ENCODE data around the gene SCO2.

Gene SCO2

GRCh38 chr22:50529416-50529896, 4.1 kb upstream of the SCO2 start:
- H3K9me3 Mint-ChIP-seq: no peaks in the 10 kb centered on the region
- H3K4me3 Mint-ChIP-seq: peak overlapping the region; percentile 42
- H3K4me1 Mint-ChIP-seq: peaks cover 46% of the 10 kb centered on the region
- H3K36me3 Mint-ChIP-seq: peaks cover 4% of the 10 kb centered on the region
- peak overlapping the region; percentile 30 for H3K27ac Mint-ChIP-seq
- no peaks in the 10 kb centered on the region for H3K27me3 Mint-ChIP-seq

GRCh38 chr22:50528682-50529415, 3.5 kb upstream of the SCO2 start:
- H3K4me3 Mint-ChIP-seq: peak overlapping the region; percentile 61
- H3K27me3 Mint-ChIP-seq: no peaks in the 10 kb centered on the region
- no peak overlapping the region for H3K27ac Mint-ChIP-seq
- peaks cover 42% of the 10 kb centered on the region for H3K4me1 Mint-ChIP-seq
- no peaks in the 10 kb centered on the region for H3K9me3 Mint-ChIP-seq
- peaks cover 5% of the 10 kb centered on the region for H3K36me3 Mint-ChIP-seq

DNA sequence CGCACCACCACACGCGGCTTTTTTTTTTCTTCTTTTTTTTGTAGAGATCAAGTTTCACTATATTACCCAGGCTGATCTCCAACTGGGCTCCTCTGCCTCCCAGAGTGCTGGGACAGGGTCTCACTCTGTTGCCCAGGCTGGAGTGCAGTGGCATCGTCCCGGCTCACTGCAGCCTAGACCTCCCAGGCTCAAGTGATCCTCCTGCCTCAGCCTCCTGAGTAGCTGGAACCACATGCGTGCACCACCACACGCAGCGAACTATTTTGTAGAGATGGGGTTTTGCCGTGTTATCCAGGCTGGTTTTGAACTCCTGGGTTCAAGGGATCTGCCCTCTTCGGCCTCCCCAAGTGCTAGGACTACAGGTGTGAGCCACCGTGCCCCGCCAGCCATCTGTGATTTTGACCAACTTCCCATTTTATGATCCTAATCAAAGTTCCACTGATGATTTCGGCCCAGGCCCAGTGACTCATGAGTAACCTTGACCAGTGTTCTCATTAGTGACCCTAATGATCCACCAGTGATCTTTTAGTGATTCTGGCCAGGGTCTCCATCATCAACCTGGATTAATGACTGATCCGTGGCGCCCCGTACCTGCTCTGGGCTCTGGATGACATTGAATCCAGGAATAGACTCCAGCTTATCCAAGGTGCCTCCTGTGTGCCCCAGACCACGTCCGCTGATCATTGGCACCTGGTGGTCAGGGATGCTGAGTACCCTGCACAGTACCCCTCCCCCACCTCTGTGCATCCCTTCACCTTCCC, 2.7 kb upstream of the SCO2 start:
- peaks cover 35% of the 10 kb centered on the region for H3K4me1 Mint-ChIP-seq
- H3K27me3 Mint-ChIP-seq: no peaks in the 10 kb centered on the region
- no peaks in the 10 kb centered on the region for H3K9me3 Mint-ChIP-seq
- peak overlapping the region; percentile 68 for H3K27ac Mint-ChIP-seq
- peak overlapping the region; percentile 74 for H3K4me3 Mint-ChIP-seq
- peaks cover 5% of the 10 kb centered on the region for H3K36me3 Mint-ChIP-seq

GRCh38 chr22:50526834-50527801, 1.7 kb upstream of the SCO2 start:
- peak overlapping the region; percentile 65 for H3K27ac Mint-ChIP-seq
- no peaks in the 10 kb centered on the region for H3K9me3 Mint-ChIP-seq
- H3K4me1 Mint-ChIP-seq: peaks cover 28% of the 10 kb centered on the region
- H3K27me3 Mint-ChIP-seq: no peaks in the 10 kb centered on the region
- peaks cover 5% of the 10 kb centered on the region for H3K36me3 Mint-ChIP-seq
- H3K4me3 Mint-ChIP-seq: peak overlapping the region; percentile 74

- peaks cover 5% of the 10 kb centered on the region for H3K36me3 Mint-ChIP-seq
- H3K4me3 Mint-ChIP-seq: peak overlapping the region; percentile 74
- no peaks in the 10 kb centered on the region for H3K9me3 Mint-ChIP-seq
- peak overlapping the region; percentile 35 for H3K27ac Mint-ChIP-seq
- no peaks in the 10 kb centered on the region for H3K27me3 Mint-ChIP-seq
- peaks cover 28% of the 10 kb centered on the region for H3K4me1 Mint-ChIP-seq
Observed at GRCh38 chr22:50526108-50526833, 873 bp upstream of the SCO2 start.

DNA sequence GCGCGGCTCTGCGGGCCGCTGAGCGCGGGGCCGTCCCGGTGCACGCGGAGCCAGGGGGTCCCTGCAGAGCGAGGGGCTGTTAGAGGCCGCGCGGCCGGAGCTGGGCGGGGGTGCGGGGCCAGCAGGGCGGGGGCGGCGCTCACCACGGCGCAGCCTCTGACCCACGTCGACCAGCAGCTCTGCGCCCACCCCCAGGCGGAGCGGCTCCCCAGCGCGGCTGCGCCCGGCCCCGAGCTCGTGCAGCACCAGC, 385 bp upstream of the SCO2 start:
- H3K27ac Mint-ChIP-seq: peak overlapping the region; percentile 83
- H3K4me3 Mint-ChIP-seq: peak overlapping the region; percentile 97
- peaks cover 5% of the 10 kb centered on the region for H3K36me3 Mint-ChIP-seq
- no peaks in the 10 kb centered on the region for H3K9me3 Mint-ChIP-seq
- H3K27me3 Mint-ChIP-seq: no peaks in the 10 kb centered on the region
- peaks cover 28% of the 10 kb centered on the region for H3K4me1 Mint-ChIP-seq

GRCh38 chr22:50524676-50525103, 708 bp downstream of the SCO2 start:
- peaks cover 28% of the 10 kb centered on the region for H3K4me1 Mint-ChIP-seq
- H3K9me3 Mint-ChIP-seq: no peaks in the 10 kb centered on the region
- H3K4me3 Mint-ChIP-seq: peak overlapping the region; percentile 97
- peaks cover 5% of the 10 kb centered on the region for H3K36me3 Mint-ChIP-seq
- peak overlapping the region; percentile 79 for H3K27ac Mint-ChIP-seq
- H3K27me3 Mint-ChIP-seq: no peaks in the 10 kb centered on the region

GRCh38 chr22:50523806-50524675, 1.4 kb downstream of the SCO2 start:
- Mint-ChIP-seq H3K27me3 (no peaks in the 10 kb centered on the region), H3K4me1 (peaks cover 28% of the 10 kb centered on the region), H3K4me3 (peak overlapping the region; percentile 97), H3K27ac (peak overlapping the region; percentile 79), H3K9me3 (no peaks in the 10 kb centered on the region), H3K36me3 (peaks cover 5% of the 10 kb centered on the region)

DNA sequence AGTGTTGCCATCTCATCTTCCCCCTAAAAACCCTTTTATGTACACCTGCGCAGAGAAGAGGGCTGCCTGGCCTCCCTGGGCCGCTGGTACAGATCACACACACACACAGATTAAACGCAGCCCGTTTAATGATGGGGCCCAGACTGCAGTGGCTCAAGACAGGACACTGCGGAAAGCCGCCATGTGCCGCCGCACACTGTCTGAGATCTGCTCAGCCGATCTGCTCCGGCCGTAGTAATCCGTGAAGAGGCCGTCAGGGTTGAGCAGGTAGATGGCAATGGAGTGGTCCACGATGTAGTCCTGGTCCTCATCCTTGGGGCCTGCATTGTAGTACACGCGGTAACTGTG, 2.0 kb downstream of the SCO2 start:
- peak overlapping the region; percentile 55 for H3K27ac Mint-ChIP-seq
- peaks cover 26% of the 10 kb centered on the region for H3K4me1 Mint-ChIP-seq
- no peaks in the 10 kb centered on the region for H3K27me3 Mint-ChIP-seq
- peaks cover 5% of the 10 kb centered on the region for H3K36me3 Mint-ChIP-seq
- H3K4me3 Mint-ChIP-seq: peak overlapping the region; percentile 36
- no peaks in the 10 kb centered on the region for H3K9me3 Mint-ChIP-seq

DNA sequence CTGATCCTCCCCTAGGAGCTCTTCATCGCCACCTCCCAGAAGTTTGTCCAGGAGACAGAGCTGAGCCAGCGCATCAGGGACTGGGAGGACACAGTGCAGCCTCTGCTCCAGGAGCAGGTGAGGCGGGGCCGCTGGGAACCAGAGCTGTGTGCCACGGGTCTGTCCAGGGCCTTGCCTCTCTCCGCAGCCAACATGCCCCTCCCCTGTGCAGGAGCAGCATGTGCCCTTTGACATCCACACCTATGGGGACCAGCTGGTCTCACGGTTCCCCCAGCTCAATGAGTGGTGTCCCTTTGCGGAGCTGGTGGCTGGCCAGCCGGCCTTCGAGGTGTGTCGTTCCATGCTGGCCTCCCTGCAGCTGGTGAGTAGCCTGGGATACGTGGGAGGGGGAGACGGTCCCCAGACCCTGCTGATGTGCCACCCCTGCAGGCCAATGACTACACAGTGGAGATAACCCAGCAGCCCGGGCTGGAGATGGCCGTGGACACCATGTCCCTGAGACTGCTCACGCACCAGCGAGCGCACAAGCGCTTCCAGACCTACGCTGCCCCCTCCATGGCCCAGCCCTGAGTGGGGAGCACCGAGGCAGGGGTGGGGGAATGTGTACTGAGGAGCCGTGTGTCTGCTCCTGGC, 2.5 kb downstream of the SCO2 start:
- peak overlapping the region; percentile 55 for H3K27ac Mint-ChIP-seq
- peaks cover 5% of the 10 kb centered on the region for H3K36me3 Mint-ChIP-seq
- peak overlapping the region; percentile 36 for H3K4me3 Mint-ChIP-seq
- H3K9me3 Mint-ChIP-seq: no peaks in the 10 kb centered on the region
- peaks cover 21% of the 10 kb centered on the region for H3K4me1 Mint-ChIP-seq
- H3K27me3 Mint-ChIP-seq: no peaks in the 10 kb centered on the region

- H3K4me3 Mint-ChIP-seq: no peak overlapping the region
- H3K27ac Mint-ChIP-seq: no peak overlapping the region
- peaks cover 15% of the 10 kb centered on the region for H3K4me1 Mint-ChIP-seq
- peaks cover 5% of the 10 kb centered on the region for H3K36me3 Mint-ChIP-seq
- no peaks in the 10 kb centered on the region for H3K9me3 Mint-ChIP-seq
- no peaks in the 10 kb centered on the region for H3K27me3 Mint-ChIP-seq
Observed at GRCh38 chr22:50522208-50522805, 3.1 kb downstream of the SCO2 start.

DNA sequence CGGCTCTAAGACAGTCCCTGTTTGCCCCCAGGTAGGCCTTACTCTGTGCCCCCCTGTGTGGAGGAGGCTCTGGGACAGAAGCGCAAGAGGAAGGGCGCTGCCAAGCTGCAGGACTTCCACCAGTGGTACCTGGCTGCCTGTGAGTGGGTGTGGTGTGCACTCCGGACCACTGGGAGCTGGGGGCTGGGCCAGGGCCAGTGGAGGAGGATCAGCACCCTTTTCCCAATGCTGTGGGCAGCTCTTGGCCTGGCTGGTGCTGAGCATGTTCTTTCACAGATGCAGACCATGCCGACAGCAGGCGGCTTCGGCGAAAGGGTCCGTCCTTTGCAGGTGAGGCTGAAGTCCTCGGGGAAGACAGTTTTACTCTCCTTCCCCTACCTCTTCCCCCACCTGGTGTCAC, 3.7 kb downstream of the SCO2 start:
- H3K36me3 Mint-ChIP-seq: peaks cover 5% of the 10 kb centered on the region
- H3K27me3 Mint-ChIP-seq: no peaks in the 10 kb centered on the region
- H3K9me3 Mint-ChIP-seq: no peaks in the 10 kb centered on the region
- no peak overlapping the region for H3K4me3 Mint-ChIP-seq
- H3K4me1 Mint-ChIP-seq: peaks cover 9% of the 10 kb centered on the region
- no peak overlapping the region for H3K27ac Mint-ChIP-seq

DNA sequence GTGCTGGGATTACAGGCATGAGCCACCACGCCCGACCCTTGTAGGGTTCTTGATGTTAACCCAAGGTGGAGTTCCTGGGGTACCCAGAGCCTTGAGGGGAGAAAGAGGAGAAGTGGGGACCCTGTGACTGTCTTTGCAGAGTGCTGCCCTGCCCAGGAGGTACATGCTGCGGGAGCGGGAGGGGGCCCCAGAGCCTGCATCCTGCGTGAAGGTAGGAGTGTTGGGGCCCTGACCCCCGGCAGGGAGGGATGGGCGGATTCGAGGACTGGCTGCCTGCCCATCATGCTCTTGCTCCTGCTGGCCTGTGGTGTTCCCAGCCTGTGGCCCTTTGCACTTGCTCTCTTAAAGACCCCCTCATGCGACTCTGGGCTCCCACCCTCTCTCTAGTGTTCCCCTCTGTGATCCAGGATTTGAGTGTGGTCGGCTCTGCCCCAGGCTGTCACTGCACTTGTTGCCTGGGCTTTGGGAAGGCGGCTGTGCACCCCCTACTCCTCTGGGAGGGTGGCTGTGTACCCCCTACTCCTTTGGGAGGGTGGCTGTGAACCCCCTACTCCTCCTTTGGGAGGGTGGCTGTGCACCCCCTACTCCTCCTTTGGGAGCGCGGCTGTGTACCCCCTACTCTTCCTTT, 4.5 kb downstream of the SCO2 start:
- Mint-ChIP-seq H3K9me3 (no peaks in the 10 kb centered on the region), H3K4me3 (no peak overlapping the region), H3K36me3 (peaks cover 5% of the 10 kb centered on the region), H3K4me1 (peaks cover 9% of the 10 kb centered on the region), H3K27me3 (no peaks in the 10 kb centered on the region), H3K27ac (no peak overlapping the region)
